ENCODE results near the gene ARAP1. TPM values are rescaled to one million over a fixed set of nuclear protein-coding genes. Genes with fewer than 3 reads are reported as not detected.

Gene ARAP1
- total RNA-seq, 1 experiment from 2014 or later = 151 TPM

- no peaks in the 10 kb centered on the region for H3K27me3 ChIP-seq (ENCODE audit: insufficient read depth, low read depth)
- no TSS peak for BruUV-seq (replicated peaks)
- peak overlapping the region; percentile 96 for H3K4me3 ChIP-seq
- intact Hi-C loops (cut with micrococcal nuclease; ENCODE audit: unreplicated experiment) = no loop called here
- TF ChIP-seq CTCF (conservative IDR thresholded peaks at IDR 0.05) = no peak
- no peak for TF ChIP-seq EZH2 (IDR thresholded peaks at IDR 0.05; ENCODE audit: low read depth)
- peak overlapping the region; percentile 84 for H2AFZ ChIP-seq
- DNase-seq = no peak
- peaks cover 45% of the 10 kb centered on the region for H3F3A ChIP-seq (ENCODE audit: insufficient read depth, low read depth)
- ChIA-PET CTCF (no interaction called here), POLR2A (ENCODE audit: unreplicated experiment) (interaction anchor here (0.7 kb wide), 2 partner anchors 10 to 624 kb away, joined by 3 to 9 read pairs; no protein-coding TSS in a partner anchor)
- H3K4me1 ChIP-seq (replicated peaks; ENCODE audit: insufficient read depth) = peaks cover 71% of the 10 kb centered on the region
- no peaks in the 10 kb centered on the region for H3K9me3 ChIP-seq (ENCODE audit: insufficient read depth, low read depth)
- no peak overlapping the region; the same call in 1 of the 2 replicates for H3K27ac ChIP-seq
- peaks cover 5% of the 10 kb centered on the region; the same call in 1 of the 2 replicates for H4K20me1 ChIP-seq (ENCODE audit: insufficient read depth)
- H3K4me2 ChIP-seq = peak overlapping the region; percentile 88
- H3K36me3 ChIP-seq (ENCODE audit: low read depth) = peaks cover 9% of the 10 kb centered on the region; the same call in 1 of the 2 replicates
- peaks cover 46% of the 10 kb centered on the region for H3K79me2 ChIP-seq (ENCODE audit: low read depth)
- H3K9me2 ChIP-seq (ENCODE audit: insufficient read depth) = no peaks in the 10 kb centered on the region
These were observed 28.3 kb upstream of the ARAP1 start for GRCh38 chr11:72780296-72781062.

GRCh38 chr11:72779495-72780128 lies 27.4 kb upstream of the ARAP1 start:
- H3K27me3 ChIP-seq (ENCODE audit: insufficient read depth, low read depth) = no peaks in the 10 kb centered on the region
- no peak for DNase-seq
- H3K9me3 ChIP-seq (ENCODE audit: insufficient read depth, low read depth) = no peaks in the 10 kb centered on the region
- H3K4me2 ChIP-seq = peak overlapping the region; percentile 88
- peaks cover 54% of the 10 kb centered on the region for H3K79me2 ChIP-seq (ENCODE audit: low read depth)
- CTCF ChIA-PET = no interaction called here
- intact Hi-C loops (cut with micrococcal nuclease; ENCODE audit: unreplicated experiment) = no loop called here
- no peak overlapping the region for H3K27ac ChIP-seq
- no peaks in the 10 kb centered on the region for H3K9me2 ChIP-seq (ENCODE audit: insufficient read depth)
- H2AFZ ChIP-seq = no peak overlapping the region
- H4K20me1 ChIP-seq (ENCODE audit: insufficient read depth) = peaks cover 9% of the 10 kb centered on the region; the same call in 1 of the 2 replicates
- POLR2A ChIA-PET (ENCODE audit: unreplicated experiment) = interaction anchor here (0.6 kb wide), 1 partner anchor 515 kb away, joined by 3 read pairs; no protein-coding TSS in a partner anchor
- peaks cover 9% of the 10 kb centered on the region; the same call in 1 of the 2 replicates for H3K36me3 ChIP-seq (ENCODE audit: low read depth)
- no peak for TF ChIP-seq EZH2 (IDR thresholded peaks at IDR 0.05; ENCODE audit: low read depth)
- no peak for TF ChIP-seq CTCF (conservative IDR thresholded peaks at IDR 0.05)
- TSS peak; percentile 34 for BruUV-seq (replicated peaks)
- H3F3A ChIP-seq (ENCODE audit: insufficient read depth, low read depth) = peaks cover 37% of the 10 kb centered on the region
- peak overlapping the region; percentile 96; the same call in 1 of the 2 replicates for H3K4me3 ChIP-seq
- H3K4me1 ChIP-seq (replicated peaks; ENCODE audit: insufficient read depth) = peaks cover 62% of the 10 kb centered on the region

- Histone ChIP-seq H3K4me2 (peak overlapping the region; percentile 88), H3K27me3 (ENCODE audit: insufficient read depth, low read depth) (no peaks in the 10 kb centered on the region), H3K79me2 (ENCODE audit: low read depth) (peaks cover 62% of the 10 kb centered on the region), H3K9me3 (ENCODE audit: insufficient read depth, low read depth) (no peaks in the 10 kb centered on the region), H2AFZ (no peak overlapping the region), H3K36me3 (ENCODE audit: low read depth) (peaks cover 9% of the 10 kb centered on the region; the same call in 1 of the 2 replicates), H3K4me3 (no peak overlapping the region), H3K27ac (no peak overlapping the region), H3K4me1 (replicated peaks; ENCODE audit: insufficient read depth) (peaks cover 56% of the 10 kb centered on the region), H3K9me2 (ENCODE audit: insufficient read depth) (no peaks in the 10 kb centered on the region), H4K20me1 (ENCODE audit: insufficient read depth) (peaks cover 14% of the 10 kb centered on the region; the same call in 1 of the 2 replicates), H3F3A (ENCODE audit: insufficient read depth, low read depth) (peaks cover 32% of the 10 kb centered on the region)
- TF ChIP-seq CTCF (conservative IDR thresholded peaks at IDR 0.05) (no peak), EZH2 (IDR thresholded peaks at IDR 0.05; ENCODE audit: low read depth) (no peak)
- intact Hi-C loops (cut with micrococcal nuclease; ENCODE audit: unreplicated experiment) = no loop called here
- no TSS peak for BruUV-seq (replicated peaks)
- ChIA-PET CTCF (no interaction called here), POLR2A (ENCODE audit: unreplicated experiment) (interaction anchor here (0.6 kb wide), 1 partner anchor 516 kb away, joined by 3 read pairs; no protein-coding TSS in a partner anchor)
- DNase-seq = no peak
These were observed 26.6 kb upstream of the ARAP1 start for GRCh38 chr11:72778535-72779494.
